Measurements from ENCODE around the gene TMC6.

DNA sequence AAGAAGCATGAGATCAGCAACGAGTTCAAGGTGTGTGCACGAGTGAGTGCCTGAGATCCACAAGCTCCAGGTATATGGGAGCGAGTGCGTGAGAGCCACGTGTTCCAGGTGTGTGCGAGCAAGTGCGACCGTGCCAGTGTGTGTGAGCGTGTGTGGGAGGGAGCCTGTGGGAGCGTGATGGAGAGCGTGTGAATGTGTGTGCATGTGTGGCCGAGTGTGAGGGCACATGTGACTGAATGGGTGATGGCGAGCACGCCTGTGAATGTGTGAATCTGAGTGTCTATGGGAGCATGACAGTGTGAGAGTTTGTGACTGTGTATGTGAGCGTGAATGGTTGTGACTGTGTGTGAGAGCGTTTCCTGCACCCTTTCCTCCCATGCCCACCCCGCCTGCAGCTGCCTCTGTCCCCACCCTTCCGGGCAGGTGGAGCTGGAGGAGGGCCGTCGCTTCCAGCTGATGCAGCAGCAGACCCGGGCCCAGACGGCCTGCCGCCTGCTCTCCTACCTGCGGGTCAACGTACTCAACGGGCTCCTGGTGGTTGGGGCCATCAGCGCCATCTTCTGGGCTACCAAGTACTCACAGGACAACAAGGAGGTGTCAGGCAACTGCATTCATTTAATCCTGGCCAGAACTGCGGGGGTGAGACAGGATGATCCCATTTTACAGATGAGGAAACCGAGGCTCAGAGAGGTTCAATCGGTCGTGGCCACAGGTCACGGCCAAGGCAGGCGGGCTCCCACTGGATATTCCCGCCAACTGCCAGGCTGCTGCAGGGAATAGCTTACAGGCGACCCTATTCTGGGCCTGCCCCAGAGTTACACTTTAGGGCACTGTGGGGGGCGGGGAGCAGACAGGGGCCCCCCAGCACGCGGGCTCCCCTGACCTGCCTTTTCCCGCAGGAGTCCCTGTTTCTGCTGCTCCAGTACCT, 5.7 kb upstream of the TMC6 start:
- TF ChIP-seq, protein P1, sequence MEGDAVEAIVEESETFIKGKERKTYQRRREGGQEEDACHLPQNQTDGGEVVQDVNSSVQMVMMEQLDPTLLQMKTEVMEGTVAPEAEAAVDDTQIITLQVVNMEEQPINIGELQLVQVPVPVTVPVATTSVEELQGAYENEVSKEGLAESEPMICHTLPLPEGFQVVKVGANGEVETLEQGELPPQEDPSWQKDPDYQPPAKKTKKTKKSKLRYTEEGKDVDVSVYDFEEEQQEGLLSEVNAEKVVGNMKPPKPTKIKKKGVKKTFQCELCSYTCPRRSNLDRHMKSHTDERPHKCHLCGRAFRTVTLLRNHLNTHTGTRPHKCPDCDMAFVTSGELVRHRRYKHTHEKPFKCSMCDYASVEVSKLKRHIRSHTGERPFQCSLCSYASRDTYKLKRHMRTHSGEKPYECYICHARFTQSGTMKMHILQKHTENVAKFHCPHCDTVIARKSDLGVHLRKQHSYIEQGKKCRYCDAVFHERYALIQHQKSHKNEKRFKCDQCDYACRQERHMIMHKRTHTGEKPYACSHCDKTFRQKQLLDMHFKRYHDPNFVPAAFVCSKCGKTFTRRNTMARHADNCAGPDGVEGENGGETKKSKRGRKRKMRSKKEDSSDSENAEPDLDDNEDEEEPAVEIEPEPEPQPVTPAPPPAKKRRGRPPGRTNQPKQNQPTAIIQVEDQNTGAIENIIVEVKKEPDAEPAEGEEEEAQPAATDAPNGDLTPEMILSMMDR (conservative IDR thresholded peaks at IDR 0.05; ENCODE audit: low read length): peak; percentile 97
- no peak for TF ChIP-seq EZH2phosphoT487 (IDR thresholded peaks at IDR 0.05; ENCODE audit: borderline replicate concordance, low read depth, low read length)

All from OCI-LY7 (cell line).